OCI-LY7 (cell line): ENCODE results near the gene KCNQ2. TPM values are rescaled to one million over a fixed set of nuclear protein-coding genes. Genes with fewer than 3 reads are reported as not detected.

Experiments used
- BruUV-seq: library from RNA; stranded (reverse); fragments of 400-500 nt; replicated peaks from 2 replicates; lab custom pipeline; 2021; lab: Mats Ljungman, UMichigan
- CTCF ChIA-PET: fragments of 300-600 bp; sonication (Branson Sonifier 250); formaldehyde crosslinking; loops from one replicate; lab custom pipeline; 2022; ENCODE audit warnings: antibody characterized with exemption; ENCODE audit not compliant: unreplicated experiment; lab: Charles Lee
- POLR2A ChIA-PET: fragments of 300-600 bp; sonication (Branson Sonifier 250); formaldehyde crosslinking; loops from one replicate; lab custom pipeline; 2022; ENCODE audit warnings: antibody characterized with exemption; lab: Charles Lee
- DNase-seq: peaks from one replicate; pipeline ENCODE4 v3.0.0-alpha.2; 2015; ENCODE audit warnings: low spot score
- H2AFZ ChIP-seq: fragments of 200-600 bp; sonication (generic), shearing (Covaris generic); 2 replicates; pipeline ENCODE4 v1.6.1; 2014; ENCODE audit warnings: mild to moderate bottlenecking, antibody characterized with exemption, low read length, moderate library complexity
- H3K27ac ChIP-seq: fragments of 200-600 bp; sonication (generic); 2 replicates; pipeline ENCODE4 v1.5.1; 2014; ENCODE audit warnings: mixed run types, low read depth, mild to moderate bottlenecking, moderate library complexity, low read length, inconsistent platforms; ENCODE audit not compliant: poor library complexity, severe bottlenecking
- H3K36me3 ChIP-seq: fragments of 200-600 bp; sonication (generic); 2 replicates; pipeline ENCODE4 v1.6.1; 2014; ENCODE audit warnings: mild to moderate bottlenecking, antibody characterized with exemption, low read length, moderate library complexity, mixed read lengths; ENCODE audit not compliant: insufficient read depth
- H3K4me1 ChIP-seq: fragments of 200-600 bp; sonication (generic); 2 replicates; pipeline ENCODE4 v1.5.1; 2014; ENCODE audit warnings: mild to moderate bottlenecking, low read length; ENCODE audit not compliant: insufficient read depth, poor library complexity, severe bottlenecking
- H3K4me2 ChIP-seq: fragments of 200-600 bp; sonication (generic); 2 replicates; pipeline ENCODE4 v1.6.1; 2014; ENCODE audit warnings: mild to moderate bottlenecking, low read length
- H3K4me3 ChIP-seq: fragments of 200-600 bp; sonication (generic); 2 replicates; pipeline ENCODE4 v1.5.1; 2014; ENCODE audit warnings: mild to moderate bottlenecking, low read depth, low read length; ENCODE audit not compliant: poor library complexity, severe bottlenecking
- H3K79me2 ChIP-seq: fragments of 200-600 bp; sonication (generic); 2 replicates; pipeline ENCODE4 v1.6.1; 2016; ENCODE audit warnings: low read depth, mild to moderate bottlenecking, low read length, moderate library complexity, mixed read lengths; ENCODE audit not compliant: insufficient read depth
- H3K9me2 ChIP-seq: fragments of 200-600 bp; sonication (generic); 2 replicates; pipeline ENCODE4 v1.6.1; 2016; ENCODE audit warnings: mild to moderate bottlenecking, low read length, mixed read lengths; ENCODE audit not compliant: insufficient read depth
- H3K9me3 ChIP-seq: fragments of 200-600 bp; sonication (generic); 2 replicates; pipeline ENCODE4 v1.6.1; 2014; ENCODE audit warnings: mild to moderate bottlenecking, mixed run types, low read length, mixed read lengths
- H4K20me1 ChIP-seq: fragments of 200-600 bp; sonication (generic); 2 replicates; pipeline ENCODE4 v1.6.1; 2014; ENCODE audit warnings: mild to moderate bottlenecking, antibody characterized with exemption, low read length, moderate library complexity, mixed read lengths; ENCODE audit not compliant: insufficient read depth
- EZH2phosphoT487 ChIP-seq: fragments of 200-600 bp; sonication (generic); IDR thresholded peaks from 2 replicates; pipeline ENCODE4 v1.6.1; 2018; ENCODE audit warnings: low read depth, borderline replicate concordance, mild to moderate bottlenecking, mixed run types, antibody characterized with exemption, low read length, moderate library complexity, mixed read lengths
- intact Hi-C: fragments of 100-400 bp; cut with micrococcal nuclease; formaldehyde crosslinking; loops from one replicate; pipeline ENCODE4 v1.10.0; 2022; ENCODE audit not compliant: unreplicated experiment
- total RNA-seq, 2 experiments: library from RNA; depleted of rRNA in 1 of 2; stranded (reverse); fragments of >200 nt in 1 of 2; shearing (Covaris generic) in 1 of 2; gene quantifications; 2 replicates each; pipeline ENCODE4 v1.2.3, GENCODE V29; 2014 to 2022
- TF ChIP-seq, protein P1 (sequence below): fragments of 200-600 bp; sonication (generic); conservative IDR thresholded peaks from 2 replicates; pipeline ENCODE4 v1.5.1; 2014; ENCODE audit warnings: mild to moderate bottlenecking, antibody characterized with exemption, low read length, moderate library complexity, mixed read lengths

KCNQ2 gene
- total RNA-seq, 2 experiments from 2014 or later: not detected

DNA sequence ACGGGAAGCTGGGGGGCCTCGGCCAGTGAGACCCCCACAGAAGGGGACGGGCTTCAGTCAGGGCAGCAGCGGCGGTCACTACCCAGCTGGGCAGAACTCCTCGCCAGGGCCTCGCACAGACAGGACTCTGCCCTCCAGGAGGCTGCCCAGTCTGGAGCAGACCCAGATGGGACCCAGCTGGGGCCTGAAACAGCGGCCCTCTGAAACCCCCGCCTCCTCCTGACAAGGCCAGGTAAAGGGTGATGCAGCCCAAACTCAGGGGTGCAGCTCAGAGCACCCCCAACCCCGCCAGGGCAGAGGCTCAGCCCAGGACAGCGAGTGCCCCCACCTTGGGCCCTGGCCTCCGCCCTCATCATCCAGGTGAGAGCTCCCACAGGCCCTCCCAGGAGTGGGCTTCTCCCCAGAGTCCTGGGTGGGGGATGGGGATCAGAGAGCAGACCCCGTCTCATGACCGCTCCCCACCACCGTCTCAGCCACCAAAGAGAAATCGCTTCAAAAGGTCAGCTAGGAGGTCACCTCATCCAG, 24.2 kb upstream of the KCNQ2 start:
- intact Hi-C loops: loop anchor here (1.0 to 2.0 kb wide), 2 partner anchors 24 to 82 kb away; partner anchors contain the start of gene PPDPF
- H3K4me2 ChIP-seq: no peak overlapping the region

DNA sequence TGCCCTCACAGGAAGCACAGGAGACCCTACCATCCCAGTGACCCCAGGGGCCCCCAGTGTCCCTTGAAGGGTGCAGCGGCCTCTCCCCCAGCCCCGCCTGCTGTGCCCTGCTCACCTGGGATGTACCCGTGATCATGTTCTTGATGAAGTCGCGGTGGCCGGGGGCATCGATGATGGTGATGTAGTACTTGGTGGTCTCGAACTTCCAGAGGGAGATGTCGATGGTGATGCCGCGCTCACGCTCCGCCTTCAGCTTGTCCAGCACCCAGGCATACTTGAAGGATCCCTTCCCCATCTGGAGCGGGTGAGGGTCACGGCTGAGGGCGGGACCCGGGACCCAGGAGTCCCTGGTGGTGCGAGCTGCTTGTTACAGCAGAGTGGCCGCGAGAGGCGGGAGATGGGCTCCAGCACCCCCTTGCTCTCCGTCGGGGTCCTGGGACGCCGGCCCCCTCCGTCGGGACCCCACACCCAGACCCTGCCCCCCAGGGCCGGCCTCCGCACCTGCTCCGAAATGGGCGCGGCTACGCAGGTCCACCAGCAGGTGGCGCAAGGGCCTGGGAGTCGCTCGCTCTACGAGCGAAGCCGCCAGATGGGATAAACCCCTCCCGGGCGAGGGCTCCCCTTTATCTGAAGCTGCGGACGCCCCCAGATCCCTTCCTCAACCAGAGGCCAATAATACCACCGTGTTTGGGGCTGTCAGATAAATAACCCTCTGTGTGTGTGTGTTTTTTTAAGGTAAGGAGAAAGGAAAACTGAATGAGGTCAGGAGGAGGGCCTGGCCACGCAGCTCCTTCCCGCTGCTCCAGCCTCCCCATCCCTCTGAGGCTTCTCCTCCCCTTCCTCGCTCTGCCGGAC, 23.5 kb upstream of the KCNQ2 start:
- Histone ChIP-seq H3K36me3 (no peaks in the 10 kb centered on the region), H3K4me3 (no peak overlapping the region), H3K4me1 (no peaks in the 10 kb centered on the region), H3K9me2 (no peaks in the 10 kb centered on the region), H2AFZ (no peak overlapping the region), H3K27ac (no peak overlapping the region), H3K9me3 (no peaks in the 10 kb centered on the region), H3K4me2 (no peak overlapping the region), H4K20me1 (no peaks in the 10 kb centered on the region), H3K79me2 (no peaks in the 10 kb centered on the region)
- CTCF ChIA-PET: interaction anchor here (0.6 to 1.1 kb wide), 2 partner anchors 74 to 128 kb away, joined by 6 to 16 read pairs; no protein-coding TSS in a partner anchor
- no TSS peak for BruUV-seq
- POLR2A ChIA-PET: interaction anchor here (0.6 kb wide), 1 partner anchor 24 kb away, joined by 4 read pairs; no protein-coding TSS in a partner anchor
- intact Hi-C loops: loop anchor here (1.0 to 2.0 kb wide), 2 partner anchors 25 to 82 kb away; partner anchors contain the start of gene PPDPF
- DNase-seq: peak; percentile 73
- TF ChIP-seq, protein P1, sequence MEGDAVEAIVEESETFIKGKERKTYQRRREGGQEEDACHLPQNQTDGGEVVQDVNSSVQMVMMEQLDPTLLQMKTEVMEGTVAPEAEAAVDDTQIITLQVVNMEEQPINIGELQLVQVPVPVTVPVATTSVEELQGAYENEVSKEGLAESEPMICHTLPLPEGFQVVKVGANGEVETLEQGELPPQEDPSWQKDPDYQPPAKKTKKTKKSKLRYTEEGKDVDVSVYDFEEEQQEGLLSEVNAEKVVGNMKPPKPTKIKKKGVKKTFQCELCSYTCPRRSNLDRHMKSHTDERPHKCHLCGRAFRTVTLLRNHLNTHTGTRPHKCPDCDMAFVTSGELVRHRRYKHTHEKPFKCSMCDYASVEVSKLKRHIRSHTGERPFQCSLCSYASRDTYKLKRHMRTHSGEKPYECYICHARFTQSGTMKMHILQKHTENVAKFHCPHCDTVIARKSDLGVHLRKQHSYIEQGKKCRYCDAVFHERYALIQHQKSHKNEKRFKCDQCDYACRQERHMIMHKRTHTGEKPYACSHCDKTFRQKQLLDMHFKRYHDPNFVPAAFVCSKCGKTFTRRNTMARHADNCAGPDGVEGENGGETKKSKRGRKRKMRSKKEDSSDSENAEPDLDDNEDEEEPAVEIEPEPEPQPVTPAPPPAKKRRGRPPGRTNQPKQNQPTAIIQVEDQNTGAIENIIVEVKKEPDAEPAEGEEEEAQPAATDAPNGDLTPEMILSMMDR: peak; percentile 92
- TF ChIP-seq EZH2phosphoT487: no peak

More for the DNA sequence above, 24.2 kb upstream of the KCNQ2 start:
- ChIA-PET POLR2A (interaction anchor here (0.6 kb wide), 1 partner anchor 24 kb away, joined by 4 read pairs; no protein-coding TSS in a partner anchor), CTCF (interaction anchor here (0.6 to 1.1 kb wide), 2 partner anchors 73 to 129 kb away, joined by 6 to 16 read pairs; no protein-coding TSS in a partner anchor)
- no peaks in the 10 kb centered on the region for H4K20me1 ChIP-seq
- peaks cover 3% of the 10 kb centered on the region for H3K4me1 ChIP-seq
- H3K9me3 ChIP-seq: no peaks in the 10 kb centered on the region
- H3K79me2 ChIP-seq: no peaks in the 10 kb centered on the region
- no peaks in the 10 kb centered on the region for H3K9me2 ChIP-seq
- no peak for TF ChIP-seq EZH2phosphoT487
- TF ChIP-seq, protein P1: no peak
- no TSS peak for BruUV-seq
- H2AFZ ChIP-seq: no peak overlapping the region
- no peak overlapping the region for H3K4me3 ChIP-seq
- H3K36me3 ChIP-seq: no peaks in the 10 kb centered on the region
- no peak overlapping the region for H3K27ac ChIP-seq
- no peak for DNase-seq
